Fibroblast of lung (primary cell): ENCODE data around the gene PLA2G5. TPM values are rescaled to one million over a fixed set of nuclear protein-coding genes. Genes with fewer than 3 reads are reported as not detected.
A peak's percentile ranks its signal among the peaks of the same experiment; 100 is the strongest.

Source experiments
- DNase-seq, 2 donors: peaks; one replicate each; pipeline versions ENCODE4 v3.0.0 to v3.0.0-alpha.2; 2010; ENCODE audit warnings: low read depth in 2 of 2
- H2AFZ ChIP-seq: 2 replicates; pipeline ENCODE4 v1.5.1; 2012; ENCODE audit warnings: low read length, control low read depth, inconsistent platforms
- H3K27ac ChIP-seq: 2 replicates; pipeline ENCODE4 v1.5.1; 2011; ENCODE audit warnings: low read length, control low read depth; ENCODE audit not compliant: insufficient read depth
- H3K27me3 ChIP-seq: 2 replicates; pipeline ENCODE4 v1.5.1; 2011; ENCODE audit warnings: mild to moderate bottlenecking, low read length; ENCODE audit not compliant: control insufficient read depth, insufficient read depth
- H3K36me3 ChIP-seq: 2 replicates; pipeline ENCODE4 v1.5.1; 2011; ENCODE audit warnings: low read length; ENCODE audit not compliant: control insufficient read depth, insufficient read depth
- H3K4me1 ChIP-seq: 2 replicates; pipeline ENCODE4 v1.5.1; 2011; ENCODE audit warnings: low read length; ENCODE audit not compliant: control insufficient read depth, insufficient read depth; ENCODE audit errors: extremely low read depth
- H3K4me2 ChIP-seq: 2 replicates; pipeline ENCODE4 v1.5.1; 2011; ENCODE audit warnings: low read length, control low read depth; ENCODE audit not compliant: insufficient read depth; ENCODE audit errors: extremely low read depth
- H3K4me3 ChIP-seq, 4 experiments: fragments of 200-600 bp in 1 of 4; sonication (generic) in 1 of 4; replicated peaks in 1 of 4; 2 replicates each; pipeline ENCODE4 v1.5.1; 2011 to 2016; ENCODE audit warnings: low read length in 4 of 4, low read depth in 3 of 4, mild to moderate bottlenecking in 3 of 4, control low read depth in 2 of 4, inconsistent platforms in 1 of 4, mixed read lengths in 1 of 4; ENCODE audit not compliant: insufficient read depth in 1 of 4; ENCODE audit errors: control extremely low read depth in 1 of 4
- H3K79me2 ChIP-seq: 2 replicates; pipeline ENCODE4 v1.5.1; 2012; ENCODE audit warnings: mild to moderate bottlenecking, low read length, inconsistent platforms; ENCODE audit not compliant: control insufficient read depth, insufficient read depth
- H3K9ac ChIP-seq: 2 replicates; pipeline ENCODE4 v1.5.1; 2011; ENCODE audit warnings: mild to moderate bottlenecking, low read length, control low read depth; ENCODE audit not compliant: insufficient read depth
- H3K9me3 ChIP-seq: 2 replicates; pipeline ENCODE4 v1.5.1; 2012; ENCODE audit warnings: low read depth, low read length; ENCODE audit not compliant: control insufficient read depth, insufficient read depth
- H4K20me1 ChIP-seq: 2 replicates; pipeline ENCODE4 v1.5.1; 2011; ENCODE audit warnings: low read length; ENCODE audit not compliant: control insufficient read depth, insufficient read depth; ENCODE audit errors: extremely low read depth
- CTCF ChIP-seq, 2 donors: IDR thresholded peaks in 1 of 2; conservative IDR thresholded peaks in 1 of 2; 1 replicate in 1 of 2; 2 replicates in 1 of 2; pipeline ENCODE4 v1.5.1; 2011 to 2012; ENCODE audit warnings: low read length in 2 of 2, control low read depth in 1 of 2, inconsistent platforms in 1 of 2, low read depth in 1 of 2, mild to moderate bottlenecking in 1 of 2
- EZH2 ChIP-seq: IDR thresholded peaks from 2 replicates; pipeline ENCODE4 v1.5.1; 2012; ENCODE audit warnings: low read length, control low read depth, mild to moderate bottlenecking; ENCODE audit errors: missing control alignments
- polyA plus RNA-seq, 2 donors: library from polyadenylated mRNA; depleted of rRNA in 1 of 2; stranded (reverse) in 1 of 2; unstranded in 1 of 2; fragments of >200 nt; gene quantifications; 2 replicates each; pipeline ENCODE4 v1.2.1, GENCODE V29; 2011 to 2012; ENCODE audit warnings: missing spikeins in 1 of 2
- total RNA-seq: library from RNA; depleted of rRNA; stranded (reverse); fragments of >200 nt; gene quantifications from 2 replicates; pipeline ENCODE4 v1.2.1, GENCODE V29; 2014

PLA2G5 gene
- total and polyA plus RNA-seq, 2 donors (not counting 1 experiment from before 2014, with no cell fraction given): 1.1 to 27.4 TPM

GRCh38 chr1:20052386-20052785, 17.6 kb upstream of the PLA2G5 start:
- Histone ChIP-seq H3K27ac (no peak overlapping the region), H3K4me3 (no peak overlapping the region), H3K79me2 (no peaks in the 10 kb centered on the region), H3K4me2 (no peak overlapping the region), H3K36me3 (no peaks in the 10 kb centered on the region), H2AFZ (no peak overlapping the region), H3K9ac (no peak overlapping the region), H3K9me3 (no peaks in the 10 kb centered on the region), H4K20me1 (no peaks in the 10 kb centered on the region), H3K4me1 (no peaks in the 10 kb centered on the region), H3K27me3 (no peaks in the 10 kb centered on the region)
- DNase-seq: peak in 1 of 2 donors; percentile 52
- TF ChIP-seq EZH2: no peak

GRCh38 chr1:20057886-20058420, 12.0 kb upstream of the PLA2G5 start:
- H3K27me3 ChIP-seq: no peaks in the 10 kb centered on the region
- H2AFZ ChIP-seq: no peak overlapping the region
- TF ChIP-seq CTCF (conservative IDR thresholded peaks at IDR 0.05 in 1 of 2, IDR thresholded peaks at IDR 0.05 in 1 of 2; ENCODE audit: low read depth in 1 of 2, low read length in 2 of 2) (no peak), EZH2 (no peak)
- DNase-seq: peak in 1 of 2 donors; percentile 66
- no peaks in the 10 kb centered on the region for H3K36me3 ChIP-seq
- no peaks in the 10 kb centered on the region for H4K20me1 ChIP-seq
- H3K9ac ChIP-seq: no peak overlapping the region
- no peaks in the 10 kb centered on the region for H3K9me3 ChIP-seq
- no peaks in the 10 kb centered on the region for H3K79me2 ChIP-seq
- peaks cover 5% of the 10 kb centered on the region for H3K4me1 ChIP-seq
- H3K4me2 ChIP-seq: no peak overlapping the region
- H3K4me3 ChIP-seq: no peak overlapping the region
- H3K27ac ChIP-seq: no peak overlapping the region

- Histone ChIP-seq H3K9ac (no peak overlapping the region), H3K9me3 (no peaks in the 10 kb centered on the region), H3K4me2 (no peak overlapping the region), H4K20me1 (no peaks in the 10 kb centered on the region), H3K4me1 (peaks cover 8% of the 10 kb centered on the region), H3K79me2 (no peaks in the 10 kb centered on the region), H3K36me3 (no peaks in the 10 kb centered on the region), H2AFZ (no peak overlapping the region), H3K27ac (no peak overlapping the region), H3K27me3 (no peaks in the 10 kb centered on the region), H3K4me3 (no peak overlapping the region)
- peak; percentile 69 to 97 for DNase-seq
- TF ChIP-seq CTCF (conservative IDR thresholded peaks at IDR 0.05 in 1 of 2, IDR thresholded peaks at IDR 0.05 in 1 of 2; ENCODE audit: low read depth in 1 of 2, low read length in 2 of 2): no peak
- no peak for TF ChIP-seq EZH2
Measured at GRCh38 chr1:20058531-20058930, 11.5 kb upstream of the PLA2G5 start.
